ENCODE data around the gene FRMPD4. TPM values are rescaled to one million over a fixed set of nuclear protein-coding genes. Genes with fewer than 3 reads are reported as not detected.

The FRMPD4 gene
- total and polyA plus RNA-seq, 10 donors, result not detected

DNA sequence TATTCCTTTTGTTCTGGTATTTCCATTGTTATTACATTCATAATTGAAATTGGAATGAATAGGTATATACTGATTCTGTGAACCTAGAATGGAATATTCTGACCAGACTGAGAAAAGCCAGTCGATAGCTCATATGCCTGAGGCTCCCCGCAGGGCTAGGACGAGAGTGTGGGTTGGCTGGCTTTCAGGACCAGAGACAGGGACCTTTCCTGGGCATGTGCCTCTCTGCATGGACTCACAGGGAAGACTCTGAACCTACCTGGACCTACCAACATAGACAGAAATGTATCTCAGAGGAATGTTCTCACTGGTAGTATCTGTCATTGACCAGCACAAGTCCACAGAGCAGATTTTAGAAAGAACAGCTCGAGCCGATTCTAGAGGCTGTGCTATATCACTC lies 214.6 kb downstream of the FRMPD4 start:
- Histone ChIP-seq H3K27ac (no peak overlapping the region), H3K36me3 (no peaks in the 10 kb centered on the region), H3K27me3 (replicated peaks in 1 of 7) (peaks cover 0 to 5% (median 0%) of the 10 kb centered on the region in 7 donors), H3K9me3 (no peaks in the 10 kb centered on the region), H3K4me3 (no peak overlapping the region), H3K4me1 (no peaks in the 10 kb centered on the region)
- no peak for DNase-seq
- WGBS, 5 donors, result 80 to 84% (median 83%) methylated on average over 5 of the region's 5 CpGs
- TF ChIP-seq POLR2AphosphoS5 (IDR thresholded peaks at IDR 0.05), result no peak
- TF ChIP-seq CTCF (IDR thresholded peaks at IDR 0.05 in 8 of 11, conservative IDR thresholded peaks at IDR 0.05 in 3 of 11), result no peak
- TF ChIP-seq POLR2A (IDR thresholded peaks at IDR 0.05), result no peak
- intact Hi-C loops (cut with DNase I; ENCODE audit: low total_unique reads), result no loop called here

GRCh38 chrX:12360383-12360782 lies 222.1 kb downstream of the FRMPD4 start:
- Histone ChIP-seq H3K4me1 (no peaks in the 10 kb centered on the region), H3K9me3 (no peaks in the 10 kb centered on the region), H3K36me3 (no peaks in the 10 kb centered on the region), H3K27ac (no peak overlapping the region), H3K4me3 (no peak overlapping the region), H3K27me3 (replicated peaks in 1 of 7) (peaks cover 0 to 3% (median 0%) of the 10 kb centered on the region in 7 donors)
- 53 to 71% (median 55%) methylated on average over 2 of the region's 2 CpGs for WGBS, 5 donors
- DNase-seq, result no peak
- TF ChIP-seq POLR2AphosphoS5 (IDR thresholded peaks at IDR 0.05), result no peak
- no peak for TF ChIP-seq POLR2A (IDR thresholded peaks at IDR 0.05)
- no peak for TF ChIP-seq CTCF (IDR thresholded peaks at IDR 0.05 in 8 of 11, conservative IDR thresholded peaks at IDR 0.05 in 3 of 11)
- intact Hi-C loops (cut with DNase I; ENCODE audit: low total_unique reads), result no loop called here

GRCh38 chrX:12360986-12361598 lies 222.8 kb downstream of the FRMPD4 start:
- H3K4me1 ChIP-seq, result no peaks in the 10 kb centered on the region
- no peak overlapping the region for H3K27ac ChIP-seq
- H3K27me3 ChIP-seq (replicated peaks in 1 of 7), result peaks cover 0 to 5% (median 0%) of the 10 kb centered on the region in 7 donors
- DNase-seq, result no peak
- intact Hi-C loops (cut with DNase I; ENCODE audit: low total_unique reads), result no loop called here
- no peak for TF ChIP-seq POLR2A (IDR thresholded peaks at IDR 0.05)
- no peaks in the 10 kb centered on the region for H3K36me3 ChIP-seq
- H3K9me3 ChIP-seq, result no peaks in the 10 kb centered on the region
- H3K4me3 ChIP-seq, result no peak overlapping the region

GRCh38 chrX:12363216-12363615 lies 224.9 kb downstream of the FRMPD4 start:
- intact Hi-C loops (cut with DNase I; ENCODE audit: low total_unique reads), result no loop called here
- H3K36me3 ChIP-seq, result no peaks in the 10 kb centered on the region
- H3K4me3 ChIP-seq, result no peak overlapping the region
- TF ChIP-seq CTCF (IDR thresholded peaks at IDR 0.05 in 8 of 11, conservative IDR thresholded peaks at IDR 0.05 in 3 of 11), result no peak
- no peak for TF ChIP-seq POLR2AphosphoS5 (IDR thresholded peaks at IDR 0.05)
- no peak for TF ChIP-seq POLR2A (IDR thresholded peaks at IDR 0.05)
- no peak for DNase-seq
- H3K9me3 ChIP-seq, result no peaks in the 10 kb centered on the region
- H3K27ac ChIP-seq, result no peak overlapping the region
- H3K4me1 ChIP-seq, result no peaks in the 10 kb centered on the region
- peaks cover 0 to 5% (median 0%) of the 10 kb centered on the region in 7 donors for H3K27me3 ChIP-seq (replicated peaks in 1 of 7)
- WGBS, 5 donors, result 91 to 100% (median 95%) methylated on average over 2 of the region's 2 CpGs

DNA sequence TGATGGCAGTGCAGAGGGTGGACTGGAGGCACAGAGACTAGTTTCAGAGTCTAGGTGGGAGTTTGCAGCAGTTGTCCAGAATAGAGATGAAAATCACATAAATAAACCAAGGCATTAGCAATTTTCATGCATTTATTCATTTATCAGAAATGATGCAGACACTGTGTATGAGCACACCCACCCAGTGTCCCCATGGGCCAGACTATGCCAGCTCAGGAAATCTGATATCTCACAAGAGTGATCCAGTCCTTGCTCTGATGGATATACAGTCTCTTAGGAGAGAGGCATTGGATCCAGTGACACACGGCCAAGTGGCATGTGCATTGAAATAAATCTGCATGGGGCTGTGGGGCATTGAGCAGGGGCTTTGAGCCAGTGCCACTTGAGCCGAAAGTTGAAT lies 228.2 kb downstream of the FRMPD4 start:
- Histone ChIP-seq H3K27me3 (replicated peaks in 1 of 7) (peaks cover 0 to 5% (median 0%) of the 10 kb centered on the region in 7 donors), H3K9me3 (no peaks in the 10 kb centered on the region), H3K36me3 (no peaks in the 10 kb centered on the region), H3K4me1 (no peaks in the 10 kb centered on the region), H3K4me3 (no peak overlapping the region), H3K27ac (no peak overlapping the region)
- intact Hi-C loops (cut with DNase I; ENCODE audit: low total_unique reads), result no loop called here
- 68 to 85% (median 79%) methylated on average over 2 of the region's 2 CpGs for WGBS, 5 donors
- no peak for DNase-seq
- no peak for TF ChIP-seq POLR2A (IDR thresholded peaks at IDR 0.05)
